GM12878 (cell line): ENCODE measurements around the gene RBSN.

Experiments used
- SMAD1 ChIP-seq: fragments of 450-650 bp; IDR thresholded peaks from 2 replicates; pipeline ENCODE4 v1.6.1; 2018; ENCODE audit warnings: mild to moderate bottlenecking, low read depth; ENCODE audit not compliant: partially characterized antibody
- TF ChIP-seq, protein P1 (sequence below): IDR thresholded peaks from 2 replicates; pipeline ENCODE4 v1.6.1; 2011; ENCODE audit warnings: low read depth, mild to moderate bottlenecking, low read length, moderate library complexity, borderline replicate concordance; ENCODE audit errors: extremely low read depth
- TF ChIP-seq, protein P2 (sequence below): IDR thresholded peaks from 2 replicates; pipeline ENCODE4 v1.6.1; 2012; ENCODE audit warnings: mild to moderate bottlenecking, low read depth, low read length

GRCh38 chr3:15042936-15043335, 56.0 kb downstream of the RBSN start:
- TF ChIP-seq SMAD1: no peak
- TF ChIP-seq, protein P1, sequence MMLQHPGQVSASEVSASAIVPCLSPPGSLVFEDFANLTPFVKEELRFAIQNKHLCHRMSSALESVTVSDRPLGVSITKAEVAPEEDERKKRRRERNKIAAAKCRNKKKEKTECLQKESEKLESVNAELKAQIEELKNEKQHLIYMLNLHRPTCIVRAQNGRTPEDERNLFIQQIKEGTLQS: no peak
- TF ChIP-seq, protein P2, sequence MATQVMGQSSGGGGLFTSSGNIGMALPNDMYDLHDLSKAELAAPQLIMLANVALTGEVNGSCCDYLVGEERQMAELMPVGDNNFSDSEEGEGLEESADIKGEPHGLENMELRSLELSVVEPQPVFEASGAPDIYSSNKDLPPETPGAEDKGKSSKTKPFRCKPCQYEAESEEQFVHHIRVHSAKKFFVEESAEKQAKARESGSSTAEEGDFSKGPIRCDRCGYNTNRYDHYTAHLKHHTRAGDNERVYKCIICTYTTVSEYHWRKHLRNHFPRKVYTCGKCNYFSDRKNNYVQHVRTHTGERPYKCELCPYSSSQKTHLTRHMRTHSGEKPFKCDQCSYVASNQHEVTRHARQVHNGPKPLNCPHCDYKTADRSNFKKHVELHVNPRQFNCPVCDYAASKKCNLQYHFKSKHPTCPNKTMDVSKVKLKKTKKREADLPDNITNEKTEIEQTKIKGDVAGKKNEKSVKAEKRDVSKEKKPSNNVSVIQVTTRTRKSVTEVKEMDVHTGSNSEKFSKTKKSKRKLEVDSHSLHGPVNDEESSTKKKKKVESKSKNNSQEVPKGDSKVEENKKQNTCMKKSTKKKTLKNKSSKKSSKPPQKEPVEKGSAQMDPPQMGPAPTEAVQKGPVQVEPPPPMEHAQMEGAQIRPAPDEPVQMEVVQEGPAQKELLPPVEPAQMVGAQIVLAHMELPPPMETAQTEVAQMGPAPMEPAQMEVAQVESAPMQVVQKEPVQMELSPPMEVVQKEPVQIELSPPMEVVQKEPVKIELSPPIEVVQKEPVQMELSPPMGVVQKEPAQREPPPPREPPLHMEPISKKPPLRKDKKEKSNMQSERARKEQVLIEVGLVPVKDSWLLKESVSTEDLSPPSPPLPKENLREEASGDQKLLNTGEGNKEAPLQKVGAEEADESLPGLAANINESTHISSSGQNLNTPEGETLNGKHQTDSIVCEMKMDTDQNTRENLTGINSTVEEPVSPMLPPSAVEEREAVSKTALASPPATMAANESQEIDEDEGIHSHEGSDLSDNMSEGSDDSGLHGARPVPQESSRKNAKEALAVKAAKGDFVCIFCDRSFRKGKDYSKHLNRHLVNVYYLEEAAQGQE: no peak
